ENCODE measurements around the gene PIK3AP1.

GRCh38 chr10:96704563-96704962, 15.8 kb downstream of the PIK3AP1 start:
- TF ChIP-seq TEAD4 (IDR thresholded peaks at IDR 0.05; ENCODE audit: low read depth, low read length) (no peak), SRF (IDR thresholded peaks at IDR 0.05; ENCODE audit: low read depth, low read length) (no peak), CTCF (IDR thresholded peaks at IDR 0.05; ENCODE audit: control extremely low read depth in 1 of 3, insufficient read depth in 1 of 3, low read depth in 1 of 3, low read length in 3 of 3) (no peak), CHD1 (IDR thresholded peaks at IDR 0.05; ENCODE audit: low read depth, low read length) (no peak)

All from H1 (cell line).